Lower leg skin (tissue), 4 donors: Measurements from ENCODE around the gene SEC14L5. TPM values are rescaled to one million over a fixed set of nuclear protein-coding genes. Genes with fewer than 3 reads are reported as not detected.
A peak's percentile ranks its signal among the peaks of the same experiment; 100 is the strongest.

Experiments used
- DNase-seq, 2 donors: peaks; one replicate each; pipeline ENCODE4 v3.0.0-alpha.2; 2019; ENCODE audit warnings: low spot score in 2 of 2
- H3K4me3 ChIP-seq: fragments of 200-600 bp; sonication (generic); 2 replicates; pipeline ENCODE4 v1.5.1; 2017; ENCODE audit warnings: mild to moderate bottlenecking, low read depth; ENCODE audit not compliant: poor library complexity, severe bottlenecking
- POLR2A ChIP-seq, 2 donors: fragments of 450-650 bp; IDR thresholded peaks; one replicate each; pipeline ENCODE4 v1.6.1; 2016 to 2017; ENCODE audit warnings: antibody characterized with exemption in 2 of 2, mild to moderate bottlenecking in 1 of 2, moderate library complexity in 1 of 2
- whole genome bisulfite sequencing, 2 donors: methylation state at CpG; one replicate each; pipeline ENCODE4 v1.1.5; 2018; 5-methylcytosine and 5-hydroxymethylcytosine counted together
- intact Hi-C: fragments of 100-400 bp; cut with DNase I; formaldehyde crosslinking; loops from one replicate; pipeline ENCODE4 v1.15.0; 2023; ENCODE audit warnings: low total_unique reads
- total RNA-seq, 4 donors: library from RNA; depleted of rRNA; stranded (reverse); fragments of >200 nt; gene quantifications; one replicate each; pipeline ENCODE4 v1.1.0, GENCODE V29; 2016
- TF ChIP-seq, protein P1 (sequence below), 3 donors: fragments of 450-650 bp; IDR thresholded peaks; one replicate each; pipeline ENCODE4 v1.5.1; 2016; ENCODE audit warnings: antibody characterized with exemption in 3 of 3, mild to moderate bottlenecking in 3 of 3, moderate library complexity in 2 of 3

Gene SEC14L5
- 1 to 10 TPM in 2 of 4 donors, under 1 TPM in 2; 0.91 to 2.6 (median 1.3) TPM for total RNA-seq

DNA sequence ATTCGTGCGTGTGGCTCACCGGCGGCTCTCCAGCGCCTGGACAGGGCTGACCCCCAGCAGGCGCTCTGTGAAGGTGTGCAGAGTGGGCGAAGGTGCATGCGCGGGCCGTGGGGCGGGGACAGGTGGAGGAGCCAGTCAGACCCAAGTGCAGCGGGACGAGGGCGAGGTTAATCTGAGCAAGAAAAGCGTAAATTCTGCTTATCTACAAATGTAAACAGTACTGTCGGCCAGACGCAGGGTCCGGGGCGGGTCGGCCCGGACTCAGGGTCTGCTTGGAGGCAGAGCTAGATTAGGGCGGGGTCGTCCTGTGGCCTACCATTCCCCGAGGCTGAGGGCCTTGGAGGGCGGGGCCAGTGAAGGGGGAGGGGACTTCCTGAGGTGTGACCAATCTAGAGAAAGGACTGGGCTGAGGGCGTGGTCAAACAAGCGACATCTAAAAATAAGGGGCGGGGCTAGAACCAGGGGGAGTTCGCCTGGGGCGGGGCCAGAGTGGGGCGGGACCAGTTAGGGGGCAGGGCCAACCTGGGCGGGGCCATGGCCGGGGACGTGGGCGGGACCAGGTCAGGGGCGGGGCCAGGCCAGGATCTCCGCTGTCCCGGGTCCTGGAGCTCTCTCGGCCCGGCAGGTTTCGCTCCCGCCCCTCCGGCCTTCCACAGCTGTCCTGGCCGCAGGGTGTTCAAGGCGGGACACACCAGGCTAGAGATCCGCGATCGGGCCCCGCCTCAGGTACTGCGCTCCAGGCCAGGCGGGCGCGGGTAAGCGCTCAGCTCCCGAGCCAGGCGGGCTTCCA, at the start of gene SEC14L5:
Gene SEC14L5 (plus strand): TSS at position 611 of the 790 bp plus-strand sequence. CDS start 994 bp downstream, outside the sequence.
- WGBS, 2 donors = 0 to 2% methylated on average over 38 to 45 of the region's 56 CpGs
- peak within 1 kb of the TSS; percentile 41 for H3K4me3 ChIP-seq
- TF ChIP-seq, protein P1, sequence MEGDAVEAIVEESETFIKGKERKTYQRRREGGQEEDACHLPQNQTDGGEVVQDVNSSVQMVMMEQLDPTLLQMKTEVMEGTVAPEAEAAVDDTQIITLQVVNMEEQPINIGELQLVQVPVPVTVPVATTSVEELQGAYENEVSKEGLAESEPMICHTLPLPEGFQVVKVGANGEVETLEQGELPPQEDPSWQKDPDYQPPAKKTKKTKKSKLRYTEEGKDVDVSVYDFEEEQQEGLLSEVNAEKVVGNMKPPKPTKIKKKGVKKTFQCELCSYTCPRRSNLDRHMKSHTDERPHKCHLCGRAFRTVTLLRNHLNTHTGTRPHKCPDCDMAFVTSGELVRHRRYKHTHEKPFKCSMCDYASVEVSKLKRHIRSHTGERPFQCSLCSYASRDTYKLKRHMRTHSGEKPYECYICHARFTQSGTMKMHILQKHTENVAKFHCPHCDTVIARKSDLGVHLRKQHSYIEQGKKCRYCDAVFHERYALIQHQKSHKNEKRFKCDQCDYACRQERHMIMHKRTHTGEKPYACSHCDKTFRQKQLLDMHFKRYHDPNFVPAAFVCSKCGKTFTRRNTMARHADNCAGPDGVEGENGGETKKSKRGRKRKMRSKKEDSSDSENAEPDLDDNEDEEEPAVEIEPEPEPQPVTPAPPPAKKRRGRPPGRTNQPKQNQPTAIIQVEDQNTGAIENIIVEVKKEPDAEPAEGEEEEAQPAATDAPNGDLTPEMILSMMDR (IDR thresholded peaks at IDR 0.05) = no peak
- TF ChIP-seq POLR2A (IDR thresholded peaks at IDR 0.05) = no peak
- intact Hi-C loops = no loop called here
- peak; percentile 98 to 99 for DNase-seq

GRCh38 chr16:4908854-4909401, 49.2 kb upstream of the SEC14L5 start:
- TF ChIP-seq, protein P1 (IDR thresholded peaks at IDR 0.05) = no peak
- no peak for TF ChIP-seq POLR2A (IDR thresholded peaks at IDR 0.05)
- intact Hi-C loops = no loop called here
- H3K4me3 ChIP-seq = no peak overlapping the region
- 83 to 86% methylated on average over 5 of the region's 5 CpGs for WGBS, 2 donors
- DNase-seq = no peak

- H3K4me3 ChIP-seq = no peak overlapping the region
- WGBS, 2 donors = 76 to 77% methylated on average over 7 of the region's 7 CpGs
- intact Hi-C loops = no loop called here
- no peak for DNase-seq
- TF ChIP-seq, protein P1 (IDR thresholded peaks at IDR 0.05) = no peak
- no peak for TF ChIP-seq POLR2A (IDR thresholded peaks at IDR 0.05)
Measured at GRCh38 chr16:4909825-4910224, 48.3 kb upstream of the SEC14L5 start.

DNA sequence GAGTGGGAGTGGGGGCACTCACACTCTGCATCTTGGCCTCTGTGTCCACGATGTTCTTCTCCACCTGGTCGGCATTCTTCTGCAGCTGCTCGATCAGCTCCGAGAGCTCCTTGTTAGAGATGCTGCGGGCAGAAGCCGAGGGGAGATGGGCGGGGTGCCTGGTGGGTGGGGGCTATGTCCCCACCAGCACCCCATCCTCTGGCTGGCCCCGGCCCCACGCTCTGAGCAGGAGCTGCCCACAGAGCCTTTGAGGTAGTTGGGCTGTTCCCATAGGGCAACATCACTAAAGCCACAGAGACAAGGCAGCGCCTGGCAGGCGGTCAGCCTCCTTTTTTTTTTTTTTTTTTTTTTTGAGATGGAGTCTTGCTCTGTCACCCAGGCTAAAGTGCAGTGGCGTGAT, 47.3 kb upstream of the SEC14L5 start:
- no peak overlapping the region for H3K4me3 ChIP-seq
- no peak for DNase-seq
- TF ChIP-seq, protein P1 (IDR thresholded peaks at IDR 0.05) = no peak
- TF ChIP-seq POLR2A (IDR thresholded peaks at IDR 0.05) = no peak
- WGBS, 2 donors = 86 to 96% methylated on average over 12 of the region's 12 CpGs
- intact Hi-C loops = no loop called here

DNA sequence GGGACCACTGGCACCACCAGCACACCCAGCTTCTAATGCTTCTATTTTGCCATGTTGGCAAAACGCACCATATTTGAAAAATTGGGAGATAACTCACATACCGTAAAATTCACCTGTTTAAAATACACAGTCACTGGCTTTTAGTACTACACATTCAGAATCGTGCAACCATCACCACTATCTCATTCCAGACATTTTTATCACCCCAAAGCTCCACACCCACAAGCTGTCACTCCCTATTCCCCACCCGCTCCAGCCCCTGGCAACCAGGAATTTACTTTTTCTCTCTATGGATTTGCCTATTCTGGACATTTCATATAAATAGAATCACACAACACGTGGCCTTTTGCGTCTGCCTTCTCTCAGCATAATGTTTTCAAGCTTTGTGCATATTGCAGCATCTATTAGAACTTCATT, 46.2 kb upstream of the SEC14L5 start:
- intact Hi-C loops = no loop called here
- TF ChIP-seq, protein P1 (IDR thresholded peaks at IDR 0.05) = no peak
- TF ChIP-seq POLR2A (IDR thresholded peaks at IDR 0.05) = no peak

More for the DNA sequence above, 46.2 kb upstream of the SEC14L5 start:
- no peak for DNase-seq
- WGBS, 2 donors = 57 to 59% methylated on average over 6 of the region's 6 CpGs
- H3K4me3 ChIP-seq = no peak overlapping the region
